Activated CD4-positive, alpha-beta T cell treated with anti-CD3 and anti-CD28 coated beads for 1 hour (primary cell): ENCODE measurements around the gene NHS.

Experiments used
- DNase-seq: peaks from one replicate; pipeline ENCODE4 v3.0.0-alpha.2; 2020

Gene NHS

DNA sequence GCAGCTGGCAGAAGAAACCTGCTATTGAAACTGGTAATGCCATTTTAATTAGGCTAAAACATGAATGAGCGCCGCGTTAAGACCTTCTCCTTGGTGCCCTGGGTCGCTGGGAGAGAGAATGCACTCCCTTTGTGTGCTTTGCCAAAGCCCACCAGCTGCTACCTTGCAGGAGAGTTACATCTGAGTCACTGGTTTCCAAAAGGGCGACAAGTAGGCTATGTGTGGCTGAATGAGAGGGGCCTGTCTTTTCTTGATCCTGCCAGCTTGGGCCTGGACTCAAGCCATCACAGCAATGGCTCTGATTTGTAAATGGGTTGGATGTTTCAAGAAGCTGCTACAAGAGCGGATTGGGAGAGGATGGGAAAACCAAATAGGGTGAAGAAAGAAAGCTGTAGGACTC lies 81.5 kb downstream of the NHS start:
- no peak for DNase-seq

DNA sequence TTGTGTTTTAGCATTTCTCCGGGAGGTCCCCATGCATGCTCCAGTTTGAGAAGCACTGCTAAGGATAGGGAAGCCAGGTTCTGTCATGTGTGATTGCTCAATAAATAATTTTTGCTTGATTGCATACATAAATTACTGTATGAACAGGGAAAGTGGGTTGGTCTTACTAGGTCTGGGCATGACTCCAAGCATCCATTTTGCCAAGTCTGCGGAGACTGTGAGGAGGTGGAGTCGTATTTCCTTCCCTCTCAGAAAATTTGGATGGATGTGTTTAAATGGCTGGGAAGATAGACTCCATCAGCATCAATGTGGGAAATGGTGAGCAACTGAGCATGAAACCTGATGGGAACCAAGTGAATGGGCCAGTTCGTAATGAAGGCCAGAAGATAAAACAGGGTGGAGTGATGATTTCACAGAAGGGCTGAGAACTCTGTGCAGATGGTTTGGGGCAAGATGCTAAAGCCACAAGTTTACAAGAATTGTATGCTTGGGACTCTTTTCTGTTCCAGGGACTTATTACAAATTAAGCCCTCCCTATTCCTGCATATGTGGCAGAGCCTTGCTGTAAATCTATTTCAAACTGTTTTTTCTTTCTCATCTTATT lies 84.1 kb downstream of the NHS start:
- no peak for DNase-seq

DNA sequence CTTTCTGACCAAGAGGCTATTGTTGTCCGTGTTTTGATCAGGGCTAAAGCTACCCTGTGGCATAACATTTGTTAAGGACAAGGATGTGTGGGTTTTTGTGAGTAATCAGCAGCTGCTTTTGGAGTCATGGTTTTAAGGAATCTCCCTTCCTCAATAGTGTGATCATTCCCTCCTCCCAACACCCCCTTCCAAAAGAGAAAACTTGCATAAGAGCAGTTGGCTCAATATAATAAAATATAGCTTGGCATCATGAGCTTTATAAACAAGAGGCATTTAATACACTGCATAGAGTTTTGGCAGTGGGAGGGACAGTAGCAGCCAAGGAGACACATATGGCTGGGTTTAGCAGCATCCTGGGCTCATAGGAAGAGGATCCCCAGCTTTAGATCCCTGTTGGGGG lies 84.7 kb downstream of the NHS start:
- no peak for DNase-seq

DNA sequence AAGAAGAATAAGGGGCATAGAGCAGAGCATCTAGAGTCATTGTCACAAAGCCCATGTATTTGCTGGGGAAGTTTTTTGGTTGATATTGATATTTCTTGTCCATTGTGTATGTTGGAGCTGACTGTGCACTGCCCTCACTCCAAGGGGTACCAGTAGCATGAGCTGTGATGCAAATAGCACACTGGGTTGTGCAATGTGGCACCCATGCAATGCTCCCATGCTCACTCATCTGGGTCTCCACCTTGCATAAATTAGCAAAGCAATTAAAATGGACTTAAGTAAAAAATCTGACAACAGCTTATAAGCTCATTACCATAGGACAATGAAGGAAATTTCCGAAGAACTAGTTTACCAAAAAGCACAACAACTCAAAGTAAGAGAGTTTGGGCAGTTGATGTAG lies 87.9 kb downstream of the NHS start:
- DNase-seq: no peak

DNA sequence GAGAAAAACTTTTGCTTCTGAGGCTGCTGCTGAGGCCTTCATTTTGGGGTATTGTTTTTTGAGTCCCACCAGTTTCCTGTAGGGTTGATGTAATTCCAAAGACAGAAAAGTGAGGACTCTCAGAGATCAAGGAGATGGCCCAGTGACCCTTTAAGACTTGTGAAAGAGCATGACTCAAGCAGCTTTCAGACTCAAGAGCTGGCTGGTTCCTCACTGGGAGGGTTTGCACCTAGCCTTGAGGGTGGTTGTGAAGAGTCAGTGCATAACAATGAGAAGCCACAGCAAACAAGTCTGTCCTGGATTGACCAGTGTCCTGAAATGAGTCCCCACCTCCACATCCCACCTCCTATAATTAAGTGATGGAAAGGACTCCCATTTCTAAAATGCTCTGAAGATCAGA lies 89.2 kb downstream of the NHS start:
- no peak for DNase-seq

DNA sequence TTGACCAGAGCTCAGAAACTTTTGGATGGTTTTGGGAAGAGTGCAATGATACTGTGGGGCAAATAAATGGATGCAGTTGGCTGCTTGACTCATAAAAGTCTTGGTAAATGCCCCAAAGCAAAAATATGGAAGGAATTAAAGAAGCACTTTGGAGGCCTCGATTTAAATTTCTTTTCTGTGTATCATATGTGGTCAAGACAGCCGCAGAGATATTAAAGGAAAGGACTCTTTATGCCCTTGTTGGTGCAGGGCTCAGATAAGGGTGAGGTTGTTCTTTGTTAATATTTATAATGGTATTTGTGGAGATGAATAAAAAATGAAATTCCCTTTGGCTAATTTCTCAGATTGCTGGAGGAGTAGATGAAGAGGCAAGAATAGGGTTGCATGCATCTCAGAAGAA lies 90.2 kb downstream of the NHS start:
- no peak for DNase-seq

DNA sequence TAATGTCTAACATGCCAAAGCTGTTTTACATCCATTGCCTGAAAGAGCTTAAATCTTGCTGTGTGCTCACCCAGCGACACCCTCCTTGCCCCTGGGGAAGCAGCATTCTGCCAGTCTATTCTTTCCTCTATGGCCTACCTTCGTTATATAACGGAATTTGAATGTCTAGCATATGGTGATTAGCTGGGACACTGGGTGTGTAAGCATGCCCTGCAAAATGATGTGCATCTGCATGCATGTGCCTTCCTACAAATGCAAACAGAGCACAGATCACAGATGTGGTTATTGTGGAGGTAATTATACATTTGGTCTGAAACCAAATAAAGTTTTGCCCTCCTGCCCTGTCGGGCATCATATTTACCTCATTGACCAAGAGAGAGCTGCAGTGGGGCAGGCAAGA lies 90.8 kb downstream of the NHS start:
- DNase-seq: no peak

DNA sequence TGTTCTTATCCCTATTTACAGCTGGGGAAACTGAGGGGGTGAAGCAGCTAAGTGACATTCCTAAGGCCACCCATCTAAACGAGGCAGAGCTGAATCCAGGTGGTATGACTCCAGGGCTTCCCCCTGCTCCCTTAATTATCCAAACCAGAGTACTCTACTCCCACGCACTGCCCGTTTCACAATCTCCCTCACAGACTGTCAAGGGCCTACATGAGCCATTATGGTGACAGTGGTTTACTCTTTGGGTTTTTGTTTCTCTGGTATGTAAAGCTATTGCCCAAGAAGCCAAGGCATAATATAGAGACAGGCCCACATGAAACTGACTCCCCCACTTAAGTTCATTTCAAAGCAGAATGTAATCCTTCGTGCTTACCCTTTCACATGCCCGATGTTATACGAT lies 95.1 kb downstream of the NHS start:
- DNase-seq: no peak

DNA sequence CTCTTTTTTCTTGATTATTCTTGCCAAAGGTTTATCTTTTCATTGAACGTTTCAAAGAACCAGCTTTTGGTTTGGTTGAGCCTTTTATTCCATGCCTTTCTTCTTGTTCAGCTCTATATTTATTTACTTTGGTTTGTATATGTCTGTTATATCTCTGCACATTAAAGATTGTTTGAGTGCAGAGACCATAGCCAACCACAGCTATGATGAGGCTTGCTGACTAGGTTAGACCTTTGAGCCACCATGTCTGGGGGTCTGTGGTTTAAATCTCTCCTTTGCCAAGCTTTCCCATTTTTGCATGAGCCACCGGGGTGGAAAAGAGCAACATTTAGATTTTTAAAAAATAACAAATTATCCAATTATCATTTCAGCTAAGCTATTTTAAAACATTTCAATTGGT lies 96.1 kb downstream of the NHS start:
- no peak for DNase-seq

DNA sequence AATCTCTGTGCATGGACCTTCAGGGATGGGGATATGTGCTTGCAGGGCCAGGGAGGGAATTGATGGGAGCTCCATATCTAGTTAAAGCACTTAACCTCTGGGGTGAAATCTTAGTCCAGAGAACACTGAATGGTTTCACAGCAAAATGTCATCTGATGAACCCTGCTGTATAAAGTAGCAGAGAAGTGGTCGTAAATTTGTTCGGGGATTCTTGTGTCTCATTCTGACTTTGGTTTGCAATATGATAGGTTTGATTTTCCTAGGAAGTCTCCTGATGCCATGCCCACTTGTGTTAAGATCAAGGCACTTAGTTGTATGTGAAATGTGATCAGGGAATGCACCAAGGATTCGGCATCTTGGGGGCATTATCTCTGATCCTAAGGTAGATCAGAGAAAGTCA lies 96.9 kb downstream of the NHS start:
- DNase-seq: no peak

DNA sequence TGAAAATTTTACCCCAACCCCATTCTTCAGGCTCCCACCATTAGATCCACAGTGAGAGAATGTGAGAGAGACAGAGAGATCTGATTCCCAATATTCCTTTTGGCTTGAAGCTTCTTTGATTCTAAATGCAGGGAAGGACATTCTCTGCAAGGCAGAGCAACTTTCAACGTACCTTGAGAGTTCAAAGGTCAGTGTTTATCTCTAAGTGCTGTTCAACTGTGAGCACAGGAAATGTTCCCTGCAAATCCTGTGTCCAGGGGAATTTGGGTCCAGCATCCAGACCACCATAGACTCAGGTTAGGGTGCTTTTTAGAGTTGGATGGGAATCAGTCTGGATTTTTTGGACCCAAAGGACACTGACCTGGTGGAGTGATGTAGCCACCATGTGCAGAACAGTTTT lies 97.4 kb downstream of the NHS start:
- DNase-seq: no peak

DNA sequence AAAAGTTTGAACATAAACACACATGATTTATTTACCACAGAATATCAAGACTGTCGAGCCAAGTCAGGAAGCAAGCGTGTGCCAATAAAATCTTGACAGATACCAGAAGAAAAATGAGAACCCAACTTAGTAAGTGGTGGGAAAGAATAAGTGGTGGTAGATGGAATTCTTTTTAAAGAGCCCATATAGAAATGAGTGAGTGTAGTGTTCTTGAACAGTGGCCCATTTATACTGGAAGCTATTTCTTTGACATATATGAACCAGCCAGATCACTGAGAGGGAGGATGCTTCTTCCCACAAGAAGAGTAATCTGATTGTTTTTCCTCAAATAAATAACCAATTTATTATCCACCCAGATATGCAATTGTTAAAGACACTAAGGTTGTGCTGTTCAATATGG lies 98.0 kb downstream of the NHS start:
- no peak for DNase-seq

DNA sequence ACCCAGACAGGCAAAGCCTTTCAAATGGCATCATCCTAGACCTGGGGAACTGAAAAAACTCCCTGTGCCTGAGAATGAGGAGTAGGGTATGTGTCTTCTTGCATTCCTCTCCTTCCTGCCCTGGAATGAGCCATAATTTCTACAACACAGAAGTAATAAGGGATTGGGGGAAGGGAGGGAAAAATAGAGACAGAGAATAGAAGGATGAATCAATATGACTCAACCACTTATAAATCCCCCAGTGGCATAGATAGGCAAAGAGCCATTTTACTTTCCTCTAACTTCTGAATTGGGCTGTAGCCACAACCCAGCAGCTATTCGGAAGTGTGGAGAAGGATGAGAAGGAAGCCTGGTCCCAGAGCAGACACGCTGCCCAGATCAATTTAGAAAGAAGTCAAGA lies 99.9 kb downstream of the NHS start:
- no peak for DNase-seq

DNA sequence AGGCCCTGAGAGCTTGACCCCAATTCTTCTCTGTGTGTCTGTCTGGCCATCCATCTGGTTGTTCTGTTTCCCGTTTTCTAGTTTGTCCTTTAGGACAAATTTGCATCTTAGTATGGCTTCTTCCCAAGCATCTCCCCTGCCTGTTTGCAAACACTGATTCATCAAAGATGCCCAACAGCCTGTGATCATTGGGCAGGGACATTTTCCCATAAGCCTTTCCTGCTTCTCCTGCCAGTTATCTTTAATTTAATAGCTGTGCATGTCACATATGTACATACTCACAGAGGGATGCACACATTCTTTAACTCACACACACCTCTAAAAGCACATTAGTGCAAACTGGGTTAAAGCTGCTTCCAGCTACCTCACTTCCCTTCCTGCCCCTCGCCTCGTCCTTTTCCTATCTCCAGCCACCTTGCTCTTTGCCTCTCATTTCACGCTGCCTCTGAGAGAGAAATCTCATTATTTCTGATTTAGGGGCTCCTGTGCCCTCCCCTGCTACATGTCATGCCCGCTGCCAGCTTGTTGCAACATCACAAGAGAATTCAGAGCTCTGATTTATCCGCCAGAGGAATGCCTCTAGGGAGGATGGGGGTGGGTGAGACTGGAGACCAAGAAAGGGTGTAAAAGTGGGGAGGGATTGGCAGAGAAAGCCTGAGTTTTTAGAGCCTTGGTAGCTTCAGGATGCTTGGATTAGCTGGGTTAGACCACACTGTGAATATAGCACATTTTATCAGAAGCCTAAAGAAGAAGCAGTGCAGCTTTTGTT lies 100.6 kb downstream of the NHS start:
- no peak for DNase-seq

DNA sequence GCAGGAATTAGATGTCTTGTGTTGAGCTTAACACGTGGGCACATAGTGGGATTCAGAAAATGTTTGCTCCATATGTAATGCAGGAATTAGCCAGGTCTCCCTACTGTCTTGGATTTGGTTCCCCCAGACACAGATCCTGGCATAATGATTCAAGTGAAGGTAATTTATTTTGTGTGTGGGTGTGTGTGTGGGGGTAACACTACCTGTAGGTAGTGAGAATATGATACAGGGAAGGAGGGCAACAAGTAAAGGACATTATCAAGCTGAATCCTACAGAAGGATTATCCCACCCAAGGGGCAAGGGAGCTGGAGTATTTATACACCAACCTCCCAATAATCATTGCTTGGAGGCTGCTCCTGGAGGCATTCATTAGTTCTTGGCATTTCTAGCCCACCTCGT lies 101.4 kb downstream of the NHS start:
- no peak for DNase-seq

DNA sequence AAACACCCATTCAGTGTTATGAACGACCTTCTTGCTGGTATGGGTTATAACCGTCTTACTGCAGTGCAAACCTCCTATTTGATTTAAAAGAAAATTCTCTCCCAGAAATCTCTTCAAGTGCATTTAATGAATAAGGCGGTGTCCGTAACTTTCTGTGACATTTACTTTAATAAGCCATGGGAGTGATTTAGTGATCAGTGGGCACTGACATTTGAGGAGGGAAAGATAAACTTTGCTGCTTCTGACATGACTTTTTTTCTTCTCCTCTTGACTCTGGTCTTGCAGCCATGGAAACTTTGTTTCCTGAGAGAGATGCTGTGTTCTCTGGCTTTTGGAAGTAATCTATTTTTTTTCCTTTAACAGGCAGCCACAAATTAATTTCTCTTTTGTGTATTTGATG lies 106.1 kb downstream of the NHS start:
- DNase-seq: no peak

DNA sequence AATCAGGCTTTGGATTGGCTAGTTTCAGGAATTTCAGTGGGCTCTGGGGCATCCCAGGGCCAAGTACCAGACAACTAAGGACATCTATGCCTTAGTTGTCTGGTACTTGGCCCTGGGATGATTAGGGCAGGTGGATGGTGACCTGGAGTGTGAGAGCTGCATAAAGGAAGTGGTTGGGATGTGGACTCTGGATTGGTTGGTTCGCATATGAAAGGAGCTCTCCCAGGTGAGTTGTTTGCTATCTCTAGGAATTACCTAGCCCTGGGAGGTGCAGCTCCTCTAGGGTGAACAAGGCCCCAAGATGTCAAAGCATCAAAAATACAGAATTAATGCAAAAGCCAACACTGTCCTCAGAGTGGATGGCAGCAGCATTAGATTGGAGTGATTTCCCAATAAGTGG lies 109.6 kb downstream of the NHS start:
- no peak for DNase-seq

DNA sequence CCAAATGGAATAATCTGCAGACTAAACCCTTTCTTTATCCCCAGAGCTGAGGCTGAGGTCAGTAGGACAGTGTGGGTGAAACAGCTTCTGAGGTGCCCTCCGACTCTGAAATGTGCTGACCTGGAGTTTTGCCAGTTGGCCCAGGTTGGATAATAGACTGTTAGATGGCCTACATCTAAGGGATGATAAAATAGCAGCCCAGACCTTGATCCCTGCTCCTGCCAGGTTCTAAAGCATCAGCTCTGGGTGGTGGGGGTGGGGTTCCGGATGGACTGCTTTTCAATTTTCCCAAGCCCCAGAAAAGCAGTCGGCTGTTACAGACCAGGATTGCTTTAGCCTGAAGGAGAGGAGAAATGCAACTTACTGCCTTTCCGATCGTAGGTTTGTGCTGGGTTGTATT lies 110.4 kb downstream of the NHS start:
- no peak for DNase-seq

DNA sequence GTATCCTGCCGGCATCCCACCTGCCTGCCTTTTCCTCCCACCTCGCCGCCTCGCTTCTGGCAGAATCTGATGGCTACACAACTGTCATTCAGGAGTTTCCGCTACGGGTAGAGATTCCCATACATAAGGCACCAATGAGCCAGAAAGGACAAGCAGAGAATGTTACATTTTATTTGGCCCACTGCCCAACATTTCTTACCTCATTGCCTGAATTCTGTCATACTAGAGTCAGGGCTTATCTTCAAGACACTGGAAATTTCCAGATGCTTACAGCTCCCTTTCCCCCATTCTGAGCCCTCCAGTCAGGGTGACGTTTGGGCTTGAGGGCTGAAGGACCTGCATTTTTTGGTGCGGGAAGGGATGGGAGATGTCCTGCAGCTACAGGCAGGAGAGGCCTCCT lies 113.0 kb downstream of the NHS start:
- DNase-seq: no peak

DNA sequence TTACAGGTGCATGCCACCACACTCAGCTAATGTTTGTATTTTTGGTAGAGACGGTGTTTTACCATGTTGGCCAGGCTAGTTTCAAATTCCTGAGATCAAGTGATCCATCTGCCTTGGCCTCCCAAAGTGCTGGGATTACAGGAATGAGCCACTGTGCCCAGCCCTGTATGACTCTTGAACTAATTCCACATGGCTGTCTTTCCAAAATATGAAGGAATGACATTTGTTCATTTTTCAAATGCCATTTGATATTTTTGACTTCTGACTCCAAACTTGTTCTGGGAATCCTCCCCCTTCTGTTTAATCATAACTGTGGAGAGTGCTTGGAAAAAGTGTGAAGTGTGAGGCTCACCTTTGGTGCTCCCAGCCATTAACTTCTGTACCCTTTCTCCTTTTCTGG lies 119.2 kb downstream of the NHS start:
- DNase-seq: no peak

DNA sequence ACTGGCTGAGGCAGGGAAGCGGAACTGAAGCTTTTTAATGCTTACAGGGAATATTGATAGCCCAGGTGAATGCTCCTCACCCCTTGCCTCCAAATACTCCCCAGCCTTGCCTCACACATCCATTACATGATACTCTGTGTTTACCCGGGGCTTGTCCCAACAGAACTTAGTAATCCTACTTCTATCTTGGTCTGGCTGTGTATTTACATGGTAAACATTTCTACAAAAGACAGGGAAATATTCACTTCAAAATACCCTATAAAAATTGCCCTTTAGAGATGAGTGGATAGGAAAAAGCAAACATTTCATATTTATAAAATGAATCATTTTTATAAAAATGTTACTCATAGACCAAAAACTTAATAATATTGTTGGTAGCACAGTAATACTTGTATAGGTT lies 120.1 kb downstream of the NHS start:
- DNase-seq: no peak

DNA sequence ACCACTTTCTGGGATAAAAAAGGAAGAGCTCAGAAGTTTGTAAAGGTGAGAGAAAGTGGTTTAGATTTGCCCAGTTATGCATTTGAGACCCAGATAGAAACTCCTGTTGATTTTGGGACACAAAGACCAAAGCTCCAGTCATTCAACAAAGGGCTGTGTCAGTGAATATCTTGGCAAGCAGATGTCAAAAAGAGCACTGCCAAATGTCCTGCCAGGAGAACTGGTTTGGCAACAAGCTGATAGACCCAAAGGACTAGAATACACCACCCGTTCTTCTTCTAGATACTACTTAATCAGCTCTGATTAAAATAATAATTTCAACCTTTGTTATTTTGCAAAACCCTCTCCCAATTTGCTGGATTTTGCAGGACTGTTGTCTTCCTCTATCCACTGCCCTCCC lies 121.4 kb downstream of the NHS start:
- DNase-seq: no peak

DNA sequence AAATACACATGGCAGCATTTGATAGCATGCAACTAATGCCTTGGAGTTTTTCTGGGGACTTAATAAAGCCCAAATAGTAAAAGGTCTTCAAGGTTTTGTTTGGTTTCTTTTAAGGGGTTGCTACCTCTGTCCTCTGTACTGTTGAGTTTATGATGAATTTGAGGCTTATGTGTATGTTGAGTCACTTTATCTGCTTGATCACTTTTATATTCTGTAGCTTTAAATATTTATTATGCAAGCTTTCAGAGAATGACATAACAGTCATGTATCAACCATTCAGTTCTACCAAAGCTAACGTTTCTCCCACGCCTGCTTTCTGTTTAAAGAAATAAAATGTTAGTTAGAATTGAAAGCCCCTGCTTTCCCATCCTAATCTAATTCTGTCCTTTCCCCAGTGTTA lies 122.2 kb downstream of the NHS start:
- DNase-seq: no peak

DNA sequence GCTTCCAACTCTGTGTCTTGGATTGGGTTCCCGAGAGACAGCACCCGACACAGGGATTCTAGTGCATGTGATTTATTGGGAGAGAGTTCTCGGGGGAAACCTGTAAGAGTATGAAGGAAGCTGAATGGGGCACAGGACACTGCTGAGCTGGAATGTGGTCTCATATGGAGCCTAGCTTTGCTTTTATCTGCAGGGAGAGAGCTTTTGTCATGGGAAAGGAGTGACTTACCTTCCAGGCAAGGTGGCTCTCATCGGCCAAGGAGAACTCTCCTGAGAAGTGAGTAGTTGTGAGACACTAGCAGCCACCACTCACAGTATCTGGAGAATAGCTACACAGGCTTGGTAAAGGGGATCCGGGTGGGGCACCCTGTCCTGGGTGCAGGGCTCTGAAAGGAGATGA lies 124.5 kb downstream of the NHS start:
- no peak for DNase-seq

DNA sequence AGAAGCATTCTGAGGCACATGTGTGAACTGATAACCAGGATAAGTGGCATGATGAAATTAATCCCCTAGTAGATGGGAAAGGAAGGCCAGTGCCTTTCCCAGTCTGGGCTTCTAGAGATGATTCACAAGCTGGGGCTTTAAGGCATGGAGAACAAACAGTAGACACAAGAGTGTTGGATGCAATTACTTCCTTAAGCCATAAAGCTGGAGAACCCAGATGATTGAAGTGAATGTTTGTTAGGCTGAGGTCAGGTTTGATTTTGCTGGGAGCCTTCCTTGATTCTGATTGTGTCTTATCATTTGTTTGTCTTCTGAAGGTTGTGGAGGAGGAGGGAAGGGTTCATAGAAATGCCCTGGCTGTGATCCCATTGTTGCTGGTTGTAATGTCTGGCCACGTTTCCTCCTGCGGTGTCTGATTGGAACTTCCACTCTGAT lies 125.2 kb downstream of the NHS start:
- DNase-seq: no peak
